ENCODE data around the gene DOCK2. TPM values are rescaled to one million over a fixed set of nuclear protein-coding genes. Genes with fewer than 3 reads are reported as not detected.
A peak's percentile ranks its signal among the peaks of the same experiment; 100 is the strongest.
"Not testable (repeated sequence)": the region's sequence is repeated elsewhere in the genome, so short reads cannot be mapped to it uniquely, and the experiment has no call there.

DOCK2 gene
- total RNA-seq, 2 donors from 2014 or later: 249 to 284 TPM

GRCh38 chr5:169804861-169805260 is 167.8 kb downstream of the DOCK2 start:
- no peaks in the 10 kb centered on the region for H3K9me3 ChIP-seq (ENCODE audit: control insufficient read depth, low read length, poor library complexity, severe bottlenecking)
- H3K27me3 Mint-ChIP-seq: no peaks in the 10 kb centered on the region
- DNase-seq (no peak), ATAC-seq (no peak)
- peaks cover 12% of the 10 kb centered on the region for H3K36me3 Mint-ChIP-seq (ENCODE audit: low read depth)
- H3K27ac Mint-ChIP-seq: peak overlapping the region; percentile 21
- peaks cover 27% of the 10 kb centered on the region for H3K4me1 Mint-ChIP-seq
- no peak overlapping the region for H3K4me3 Mint-ChIP-seq

- DNase-seq: no peak
- H3K36me3 Mint-ChIP-seq (ENCODE audit: low read depth): peaks cover 16% of the 10 kb centered on the region
- H3K9me3 ChIP-seq (ENCODE audit: control insufficient read depth, low read length, poor library complexity, severe bottlenecking): no peaks in the 10 kb centered on the region
- peak overlapping the region; percentile 21 for H3K27ac Mint-ChIP-seq
- peaks cover 28% of the 10 kb centered on the region for H3K4me1 Mint-ChIP-seq
- peak; percentile 51 for ATAC-seq
- H3K27me3 Mint-ChIP-seq: no peaks in the 10 kb centered on the region
- H3K4me3 Mint-ChIP-seq: no peak overlapping the region
Measured at GRCh38 chr5:169805527-169805934, 168.5 kb downstream of the DOCK2 start.

GRCh38 chr5:169805937-169806700 is 169.0 kb downstream of the DOCK2 start:
- Mint-ChIP-seq H3K4me1 (peaks cover 26% of the 10 kb centered on the region), H3K27ac (peak overlapping the region; percentile 21), H3K27me3 (no peaks in the 10 kb centered on the region), H3K36me3 (ENCODE audit: low read depth) (peaks cover 16% of the 10 kb centered on the region), H3K4me3 (no peak overlapping the region)
- ATAC-seq: no peak
- H3K9me3 ChIP-seq (ENCODE audit: control insufficient read depth, low read length, poor library complexity, severe bottlenecking): no peaks in the 10 kb centered on the region
- no peak for DNase-seq

- no peaks in the 10 kb centered on the region for H3K9me3 ChIP-seq (ENCODE audit: control insufficient read depth, low read length, poor library complexity, severe bottlenecking)
- Mint-ChIP-seq H3K4me1 (peaks cover 33% of the 10 kb centered on the region), H3K27ac (no peak overlapping the region), H3K4me3 (no peak overlapping the region), H3K36me3 (ENCODE audit: low read depth) (peaks cover 22% of the 10 kb centered on the region), H3K27me3 (no peaks in the 10 kb centered on the region)
- ATAC-seq: no peak
- no peak for DNase-seq
Measured at GRCh38 chr5:169808118-169808581, 171.1 kb downstream of the DOCK2 start.

- H3K4me1 Mint-ChIP-seq: peaks cover 29% of the 10 kb centered on the region
- H3K4me3 Mint-ChIP-seq; DNase-seq; ATAC-seq; H3K27me3 Mint-ChIP-seq; H3K9me3 ChIP-seq (ENCODE audit: control insufficient read depth, low read length, poor library complexity, severe bottlenecking); H3K27ac Mint-ChIP-seq: not testable (repeated sequence)
- peaks cover 18% of the 10 kb centered on the region for H3K36me3 Mint-ChIP-seq (ENCODE audit: low read depth)
Measured at GRCh38 chr5:169808880-169809279, 171.8 kb downstream of the DOCK2 start.

GRCh38 chr5:169809281-169809680 is 172.2 kb downstream of the DOCK2 start:
- Mint-ChIP-seq H3K36me3 (ENCODE audit: low read depth) (peaks cover 15% of the 10 kb centered on the region), H3K27me3 (no peaks in the 10 kb centered on the region), H3K4me1 (peaks cover 26% of the 10 kb centered on the region), H3K4me3 (no peak overlapping the region), H3K27ac (no peak overlapping the region)
- H3K9me3 ChIP-seq (ENCODE audit: control insufficient read depth, low read length, poor library complexity, severe bottlenecking): no peaks in the 10 kb centered on the region
- no peak for ATAC-seq
- no peak for DNase-seq

- no peak overlapping the region for H3K27ac Mint-ChIP-seq
- no peak overlapping the region for H3K4me3 Mint-ChIP-seq
- no peaks in the 10 kb centered on the region for H3K27me3 Mint-ChIP-seq
- no peak for DNase-seq
- H3K36me3 Mint-ChIP-seq (ENCODE audit: low read depth): peaks cover 15% of the 10 kb centered on the region
- no peak for ATAC-seq
- H3K9me3 ChIP-seq (ENCODE audit: control insufficient read depth, low read length, poor library complexity, severe bottlenecking): no peaks in the 10 kb centered on the region
- H3K4me1 Mint-ChIP-seq: peaks cover 20% of the 10 kb centered on the region
Measured at GRCh38 chr5:169810524-169810923, 173.4 kb downstream of the DOCK2 start.

GRCh38 chr5:169811023-169811422 is 173.9 kb downstream of the DOCK2 start:
- DNase-seq (no peak), ATAC-seq (no peak)
- H3K4me3 Mint-ChIP-seq: no peak overlapping the region
- H3K36me3 Mint-ChIP-seq (ENCODE audit: low read depth): peaks cover 15% of the 10 kb centered on the region
- no peak overlapping the region for H3K27ac Mint-ChIP-seq
- peaks cover 21% of the 10 kb centered on the region for H3K4me1 Mint-ChIP-seq
- no peaks in the 10 kb centered on the region for H3K27me3 Mint-ChIP-seq
- no peaks in the 10 kb centered on the region for H3K9me3 ChIP-seq (ENCODE audit: control insufficient read depth, low read length, poor library complexity, severe bottlenecking)

GRCh38 chr5:169811680-169812079 is 174.6 kb downstream of the DOCK2 start:
- peaks cover 21% of the 10 kb centered on the region for H3K4me1 Mint-ChIP-seq
- no peak overlapping the region for H3K27ac Mint-ChIP-seq
- no peak for DNase-seq
- H3K36me3 Mint-ChIP-seq (ENCODE audit: low read depth): peaks cover 15% of the 10 kb centered on the region
- no peak overlapping the region for H3K4me3 Mint-ChIP-seq
- no peaks in the 10 kb centered on the region for H3K27me3 Mint-ChIP-seq
- no peak for ATAC-seq
- no peaks in the 10 kb centered on the region for H3K9me3 ChIP-seq (ENCODE audit: control insufficient read depth, low read length, poor library complexity, severe bottlenecking)

GRCh38 chr5:169812786-169813185 is 175.7 kb downstream of the DOCK2 start:
- H3K36me3 Mint-ChIP-seq (ENCODE audit: low read depth): peaks cover 24% of the 10 kb centered on the region
- no peak for DNase-seq
- peaks cover 23% of the 10 kb centered on the region for H3K4me1 Mint-ChIP-seq
- H3K4me3 Mint-ChIP-seq: no peak overlapping the region
- H3K27ac Mint-ChIP-seq: no peak overlapping the region
- no peak for ATAC-seq
- H3K27me3 Mint-ChIP-seq: no peaks in the 10 kb centered on the region
- no peaks in the 10 kb centered on the region for H3K9me3 ChIP-seq (ENCODE audit: control insufficient read depth, low read length, poor library complexity, severe bottlenecking)

- H3K9me3 ChIP-seq (ENCODE audit: control insufficient read depth, low read length, poor library complexity, severe bottlenecking): no peaks in the 10 kb centered on the region
- H3K27ac Mint-ChIP-seq: no peak overlapping the region
- ATAC-seq: no peak
- H3K4me3 Mint-ChIP-seq: no peak overlapping the region
- peaks cover 26% of the 10 kb centered on the region for H3K4me1 Mint-ChIP-seq
- H3K27me3 Mint-ChIP-seq: no peaks in the 10 kb centered on the region
- DNase-seq: no peak
- H3K36me3 Mint-ChIP-seq (ENCODE audit: low read depth): peaks cover 27% of the 10 kb centered on the region
Measured at GRCh38 chr5:169814045-169814444, 177.0 kb downstream of the DOCK2 start.

- no peak for ATAC-seq
- peaks cover 24% of the 10 kb centered on the region for H3K36me3 Mint-ChIP-seq (ENCODE audit: low read depth)
Measured at GRCh38 chr5:169814522-169814921, 177.4 kb downstream of the DOCK2 start.

GRCh38 chr5:169817031-169817430 is 180.0 kb downstream of the DOCK2 start:
- DNase-seq (no peak), ATAC-seq (no peak)
- no peak overlapping the region for H3K27ac Mint-ChIP-seq
- peaks cover 20% of the 10 kb centered on the region for H3K36me3 Mint-ChIP-seq (ENCODE audit: low read depth)
- H3K27me3 Mint-ChIP-seq: no peaks in the 10 kb centered on the region
- peaks cover 12% of the 10 kb centered on the region for H3K4me1 Mint-ChIP-seq
- no peaks in the 10 kb centered on the region for H3K9me3 ChIP-seq (ENCODE audit: control insufficient read depth, low read length, poor library complexity, severe bottlenecking)
- no peak overlapping the region for H3K4me3 Mint-ChIP-seq

More at GRCh38 chr5:169814522-169814921, 177.4 kb downstream of the DOCK2 start:
- H3K9me3 ChIP-seq (ENCODE audit: control insufficient read depth, low read length, poor library complexity, severe bottlenecking): no peaks in the 10 kb centered on the region
- H3K27me3 Mint-ChIP-seq: no peaks in the 10 kb centered on the region
- no peak for DNase-seq
- no peak overlapping the region for H3K4me3 Mint-ChIP-seq
- H3K27ac Mint-ChIP-seq: no peak overlapping the region
- peaks cover 22% of the 10 kb centered on the region for H3K4me1 Mint-ChIP-seq

GRCh38 chr5:169826618-169827017 is 189.5 kb downstream of the DOCK2 start:
- ATAC-seq: no peak
- H3K4me3 Mint-ChIP-seq: no peak overlapping the region

More at GRCh38 chr5:169826618-169827017, 189.5 kb downstream of the DOCK2 start:
- Mint-ChIP-seq H3K27ac (peak overlapping the region; percentile 54), H3K36me3 (ENCODE audit: low read depth) (peaks cover 3% of the 10 kb centered on the region), H3K4me1 (peaks cover 17% of the 10 kb centered on the region), H3K27me3 (no peaks in the 10 kb centered on the region)
- no peaks in the 10 kb centered on the region for H3K9me3 ChIP-seq (ENCODE audit: control insufficient read depth, low read length, poor library complexity, severe bottlenecking)
- DNase-seq: no peak
